ENCODE measurements around the gene RPL29. TPM values are rescaled to one million over a fixed set of nuclear protein-coding genes. Genes with fewer than 3 reads are reported as not detected.

Gene RPL29
- total RNA-seq, 4 donors from 2014 or later: 786 to 1,908 (median 1,382) TPM

DNA sequence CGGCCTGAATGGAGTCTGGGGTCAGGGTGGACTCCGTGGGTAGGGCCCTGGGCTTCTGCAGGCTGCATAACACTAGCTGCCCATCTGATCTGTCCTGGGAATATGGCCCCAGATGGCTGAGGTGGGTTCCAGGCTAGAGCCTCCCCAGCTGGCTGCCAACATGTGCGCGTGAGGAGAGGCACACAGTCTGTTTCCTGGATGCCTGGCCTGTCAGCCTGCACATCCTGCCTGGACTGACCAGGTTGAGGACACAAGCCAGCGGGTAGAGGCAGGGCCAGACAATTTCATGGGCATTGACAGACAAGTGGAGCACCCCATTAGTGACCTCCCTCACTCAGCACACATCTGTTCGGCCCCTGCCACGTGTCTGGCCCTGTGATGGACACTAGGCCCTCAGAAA is 29.8 kb upstream of the RPL29 start:
- H3K9me3 ChIP-seq: no peaks in the 10 kb centered on the region
- peaks cover 55 to 68% (median 58%) of the 10 kb centered on the region in 4 donors for H3K4me1 ChIP-seq
- H3K36me3 ChIP-seq: no peaks in the 10 kb centered on the region
- WGBS: 79% methylated on average over 5 of the region's 7 CpGs
- intact Hi-C loops (cut with DNase I): no loop called here
- H3K4me3 ChIP-seq: no peak overlapping the region
- H3K27ac ChIP-seq (replicated peaks in 1 of 4): no peak overlapping the region
- TF ChIP-seq POLR2AphosphoS5 (IDR thresholded peaks at IDR 0.05) (no peak), POLR2A (IDR thresholded peaks at IDR 0.05; ENCODE audit: low read depth) (no peak), EP300 (IDR thresholded peaks at IDR 0.05) (no peak)
- TF ChIP-seq, protein P1, sequence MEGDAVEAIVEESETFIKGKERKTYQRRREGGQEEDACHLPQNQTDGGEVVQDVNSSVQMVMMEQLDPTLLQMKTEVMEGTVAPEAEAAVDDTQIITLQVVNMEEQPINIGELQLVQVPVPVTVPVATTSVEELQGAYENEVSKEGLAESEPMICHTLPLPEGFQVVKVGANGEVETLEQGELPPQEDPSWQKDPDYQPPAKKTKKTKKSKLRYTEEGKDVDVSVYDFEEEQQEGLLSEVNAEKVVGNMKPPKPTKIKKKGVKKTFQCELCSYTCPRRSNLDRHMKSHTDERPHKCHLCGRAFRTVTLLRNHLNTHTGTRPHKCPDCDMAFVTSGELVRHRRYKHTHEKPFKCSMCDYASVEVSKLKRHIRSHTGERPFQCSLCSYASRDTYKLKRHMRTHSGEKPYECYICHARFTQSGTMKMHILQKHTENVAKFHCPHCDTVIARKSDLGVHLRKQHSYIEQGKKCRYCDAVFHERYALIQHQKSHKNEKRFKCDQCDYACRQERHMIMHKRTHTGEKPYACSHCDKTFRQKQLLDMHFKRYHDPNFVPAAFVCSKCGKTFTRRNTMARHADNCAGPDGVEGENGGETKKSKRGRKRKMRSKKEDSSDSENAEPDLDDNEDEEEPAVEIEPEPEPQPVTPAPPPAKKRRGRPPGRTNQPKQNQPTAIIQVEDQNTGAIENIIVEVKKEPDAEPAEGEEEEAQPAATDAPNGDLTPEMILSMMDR (IDR thresholded peaks at IDR 0.05): no peak
- no peaks in the 10 kb centered on the region for H3K27me3 ChIP-seq
- no peak for DNase-seq (ENCODE audit: extremely low spot score)

DNA sequence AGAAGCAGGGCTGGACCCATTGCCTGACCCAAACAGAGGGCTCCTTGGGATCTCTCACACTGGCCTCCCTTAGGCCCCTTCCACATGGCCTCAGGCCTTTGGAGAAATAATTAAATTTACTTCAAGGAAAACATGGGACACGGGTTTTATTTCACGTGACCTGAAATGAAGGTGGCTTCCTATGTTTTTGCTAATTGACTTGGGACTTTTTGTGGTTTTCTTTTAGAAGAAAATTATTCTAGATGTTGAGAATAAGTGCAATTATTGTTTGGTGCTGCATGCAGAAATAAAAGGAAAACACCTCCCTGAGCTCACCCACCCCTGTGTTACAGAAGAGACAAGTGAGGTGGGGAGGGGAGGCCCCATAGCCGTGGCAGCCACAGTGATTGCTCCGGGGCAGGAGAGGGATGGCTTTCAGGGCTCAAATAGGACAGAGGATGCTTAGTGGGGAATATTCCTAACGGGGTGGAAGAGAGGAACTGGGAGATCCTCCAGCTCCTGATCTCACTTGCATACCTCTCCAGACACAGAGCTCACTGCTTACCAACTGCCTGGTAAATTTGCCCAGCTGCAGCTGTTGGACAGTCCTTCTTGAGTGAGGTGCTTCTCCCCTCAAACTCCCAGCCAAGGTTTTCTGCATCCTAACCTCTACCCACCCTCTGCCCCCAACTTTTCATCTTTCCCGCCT is 29.2 kb upstream of the RPL29 start:
- H3K9me3 ChIP-seq: no peaks in the 10 kb centered on the region
- H3K27ac ChIP-seq (replicated peaks in 1 of 4): no peak overlapping the region
- peaks cover 61 to 73% (median 63%) of the 10 kb centered on the region in 4 donors for H3K4me1 ChIP-seq
- DNase-seq (ENCODE audit: extremely low spot score): no peak
- intact Hi-C loops (cut with DNase I): no loop called here
- no peaks in the 10 kb centered on the region for H3K27me3 ChIP-seq
- no peak for TF ChIP-seq POLR2AphosphoS5 (IDR thresholded peaks at IDR 0.05)
- TF ChIP-seq, protein P1 (IDR thresholded peaks at IDR 0.05): no peak
- TF ChIP-seq POLR2A (IDR thresholded peaks at IDR 0.05; ENCODE audit: low read depth): no peak
- TF ChIP-seq EP300 (IDR thresholded peaks at IDR 0.05): no peak
- H3K36me3 ChIP-seq: no peaks in the 10 kb centered on the region
- 85% methylated on average over 6 of the region's 6 CpGs for WGBS
- no peak overlapping the region for H3K4me3 ChIP-seq

DNA sequence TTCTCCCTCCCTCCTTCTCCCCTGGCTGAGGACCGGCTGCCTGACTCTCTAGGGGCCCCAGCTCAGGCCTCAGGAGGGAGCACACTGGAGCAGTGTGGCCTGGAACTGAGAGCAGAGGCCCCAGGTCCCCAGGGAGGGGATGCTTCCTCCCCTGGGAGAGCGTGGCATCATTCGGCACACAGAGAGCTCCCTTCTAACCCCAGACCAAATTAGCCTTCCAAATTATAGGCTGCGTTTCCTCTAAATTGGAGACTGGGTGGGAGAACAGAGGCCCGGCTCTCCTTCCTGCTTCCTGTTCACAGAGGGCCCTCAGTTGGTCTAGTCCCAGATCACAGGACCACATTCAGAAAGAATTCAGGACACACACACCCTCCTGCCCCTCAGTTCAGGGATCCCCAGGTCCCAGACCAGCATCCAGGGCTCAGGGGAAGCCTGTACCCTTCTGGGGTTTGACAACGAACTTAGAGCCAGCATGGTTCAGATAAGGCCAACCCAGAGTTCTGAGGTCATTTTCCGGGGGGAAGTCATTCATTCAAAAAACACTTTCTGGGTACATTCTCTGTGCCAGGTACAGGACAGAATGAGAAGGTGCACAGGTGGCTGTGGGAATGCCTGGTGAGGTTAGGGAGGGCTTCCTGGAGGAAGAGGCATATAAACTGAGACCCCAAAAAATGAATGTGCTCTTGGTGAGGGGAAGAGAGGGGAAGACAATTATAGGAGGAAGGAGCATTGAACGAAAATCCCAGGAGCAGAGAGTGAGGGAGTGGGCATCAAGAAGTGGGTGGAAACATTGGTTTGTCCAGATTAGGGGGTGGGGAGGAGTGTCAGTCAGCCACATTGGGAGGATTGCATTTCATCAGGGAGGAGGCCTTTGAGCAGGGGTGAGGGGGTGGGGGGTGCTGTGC is 28.4 kb upstream of the RPL29 start:
- peak overlapping the region; percentile 18 to 59 (median 28) for H3K27ac ChIP-seq (replicated peaks in 1 of 4)
- TF ChIP-seq POLR2A (IDR thresholded peaks at IDR 0.05; ENCODE audit: low read depth): no peak
- no peak for TF ChIP-seq EP300 (IDR thresholded peaks at IDR 0.05)
- TF ChIP-seq POLR2AphosphoS5 (IDR thresholded peaks at IDR 0.05): no peak
- TF ChIP-seq, protein P1 (IDR thresholded peaks at IDR 0.05): no peak
- H3K4me1 ChIP-seq: peaks cover 69 to 81% (median 71%) of the 10 kb centered on the region in 4 donors
- intact Hi-C loops (cut with DNase I): no loop called here
- H3K36me3 ChIP-seq: no peaks in the 10 kb centered on the region
- H3K27me3 ChIP-seq: no peaks in the 10 kb centered on the region
- 83% methylated on average over 4 of the region's 8 CpGs for WGBS
- peak overlapping the region in 1 of 4 donors; percentile 1 for H3K4me3 ChIP-seq
- no peak for DNase-seq (ENCODE audit: extremely low spot score)
- H3K9me3 ChIP-seq: no peaks in the 10 kb centered on the region

DNA sequence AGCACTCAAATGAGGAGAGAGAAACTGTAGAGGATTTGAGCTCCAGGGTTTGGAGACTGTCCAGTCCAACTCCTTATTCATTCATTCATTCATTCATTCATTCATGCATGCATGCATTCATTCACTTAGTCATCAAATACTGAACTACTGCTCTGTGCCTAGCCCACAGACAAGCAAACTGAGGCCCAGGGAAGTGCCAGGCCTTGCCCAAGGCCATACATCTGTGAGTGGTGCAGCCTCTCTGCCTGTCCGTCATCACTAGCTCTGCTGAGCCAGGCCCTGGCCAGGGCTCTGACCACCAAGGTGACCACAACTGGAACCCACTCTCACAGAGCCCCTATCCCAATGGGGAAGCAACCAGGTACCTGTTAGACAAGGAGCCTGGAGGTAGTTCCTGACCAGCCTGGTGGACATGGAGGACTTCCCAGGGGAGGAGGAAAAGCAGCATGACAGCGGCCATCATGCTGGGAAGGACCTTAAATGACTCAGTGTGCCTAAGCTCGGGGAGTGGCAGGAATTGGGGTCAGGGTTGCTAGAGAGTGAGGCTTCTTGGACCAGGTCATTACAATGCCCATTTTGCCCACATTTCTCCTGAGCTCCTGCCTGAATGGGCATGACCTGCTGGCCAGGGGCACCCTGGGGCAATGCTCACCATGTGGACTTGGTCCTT is 27.5 kb upstream of the RPL29 start:
- DNase-seq (ENCODE audit: extremely low spot score): no peak
- WGBS: 84% methylated on average over 3 of the region's 3 CpGs
- Histone ChIP-seq H3K4me3 (peak overlapping the region in 3 of 4 donors; percentile 8 to 22 (median 22)), H3K9me3 (no peaks in the 10 kb centered on the region), H3K27ac (replicated peaks in 1 of 4) (peak overlapping the region; percentile 59 to 71 (median 66)), H3K4me1 (peaks cover 73 to 81% (median 76%) of the 10 kb centered on the region in 4 donors), H3K27me3 (no peaks in the 10 kb centered on the region), H3K36me3 (no peaks in the 10 kb centered on the region)
- intact Hi-C loops (cut with DNase I): no loop called here
- TF ChIP-seq POLR2AphosphoS5 (IDR thresholded peaks at IDR 0.05): no peak
- TF ChIP-seq POLR2A (IDR thresholded peaks at IDR 0.05; ENCODE audit: low read depth): no peak
- TF ChIP-seq EP300 (IDR thresholded peaks at IDR 0.05): no peak
- TF ChIP-seq, protein P1 (IDR thresholded peaks at IDR 0.05): no peak

Data from esophagus muscularis mucosa (tissue), 4 donors.